ENCODE data around the gene ZNF322. TPM values are rescaled to one million over a fixed set of nuclear protein-coding genes. Genes with fewer than 3 reads are reported as not detected.

Gene ZNF322
- total RNA-seq, 1 donor from 2014 or later = 15.3 TPM

DNA sequence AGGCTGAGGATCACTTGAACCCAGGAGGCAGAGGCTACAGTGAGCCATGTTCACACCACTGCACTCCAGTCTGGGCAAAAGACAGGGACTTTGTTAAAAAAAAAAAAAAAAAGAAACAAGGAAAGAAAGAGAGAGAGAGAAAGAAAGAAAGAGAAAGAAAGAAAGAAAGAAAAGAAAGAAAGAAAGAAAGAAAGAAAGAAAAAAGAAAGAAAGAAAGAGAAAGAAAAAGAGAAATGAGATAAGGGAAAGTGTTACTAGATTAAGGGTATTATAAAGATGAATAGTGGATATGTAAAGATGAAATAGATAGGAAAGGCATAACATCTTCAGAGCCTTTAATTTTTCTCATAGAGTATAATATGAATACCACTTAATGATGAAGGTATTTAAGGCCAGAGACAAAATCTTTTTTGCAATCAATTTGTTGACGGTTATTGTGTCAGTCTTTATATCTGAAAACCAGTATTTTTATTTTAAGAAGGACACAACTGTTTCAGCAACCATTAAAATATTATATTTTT is 36.1 kb downstream of the ZNF322 start:
- no peak for DNase-seq (ENCODE audit: low spot score)
- intact Hi-C loops (cut with DNase I) = no loop called here

- DNase-seq (ENCODE audit: low spot score) = no peak
These were observed 45.6 kb downstream of the ZNF322 start for GRCh38 chr6:26613689-26614683.

DNA sequence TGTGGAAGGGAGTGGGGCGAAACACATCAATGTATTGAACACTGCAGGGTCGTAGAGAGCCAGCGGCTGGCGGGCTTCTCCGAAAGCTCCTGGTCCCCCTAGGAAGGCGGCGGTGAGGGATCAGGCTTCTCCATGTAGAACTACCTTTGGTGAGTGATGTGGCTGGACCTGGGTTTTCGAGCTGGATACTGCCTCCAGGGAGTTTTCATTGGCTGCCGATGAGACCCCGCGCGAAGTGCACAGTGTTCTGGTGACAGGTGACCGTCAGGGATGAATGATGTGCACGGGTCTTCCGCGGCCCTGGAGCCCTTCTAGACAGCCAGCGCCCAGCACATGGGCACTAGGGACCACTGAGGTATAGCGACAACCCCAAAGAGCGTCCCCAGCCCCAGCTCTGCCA is 46.3 kb downstream of the ZNF322 start:
- intact Hi-C loops (cut with DNase I) = no loop called here
- DNase-seq (ENCODE audit: low spot score) = no peak

More at GRCh38 chr6:26613689-26614683, 45.6 kb downstream of the ZNF322 start:
- intact Hi-C loops (cut with DNase I) = no loop called here

DNA sequence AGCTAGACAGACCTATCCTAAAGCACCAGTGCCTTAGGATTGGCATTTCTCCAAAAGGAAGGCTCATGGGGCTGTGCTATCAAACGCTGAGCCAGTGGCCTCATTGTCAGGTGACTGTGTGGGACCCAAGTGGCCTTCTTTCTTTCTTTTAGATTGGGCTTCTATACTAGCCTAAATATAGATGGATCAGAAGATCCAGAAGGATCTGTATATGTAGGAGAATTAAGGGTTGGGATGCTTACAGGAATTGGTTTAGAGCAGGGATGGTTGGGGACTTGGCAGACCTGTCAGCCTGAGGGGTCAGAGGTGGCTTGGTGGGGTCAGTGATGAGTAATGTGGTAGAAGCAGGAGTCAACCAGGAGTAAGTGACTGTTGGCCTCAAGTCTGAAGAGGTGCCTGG is 47.9 kb downstream of the ZNF322 start:
- no peak for DNase-seq (ENCODE audit: low spot score)
- intact Hi-C loops (cut with DNase I) = no loop called here

- intact Hi-C loops (cut with DNase I) = no loop called here
- DNase-seq (ENCODE audit: low spot score) = no peak
These were observed 50.1 kb downstream of the ZNF322 start for GRCh38 chr6:26609463-26609862.

DNA sequence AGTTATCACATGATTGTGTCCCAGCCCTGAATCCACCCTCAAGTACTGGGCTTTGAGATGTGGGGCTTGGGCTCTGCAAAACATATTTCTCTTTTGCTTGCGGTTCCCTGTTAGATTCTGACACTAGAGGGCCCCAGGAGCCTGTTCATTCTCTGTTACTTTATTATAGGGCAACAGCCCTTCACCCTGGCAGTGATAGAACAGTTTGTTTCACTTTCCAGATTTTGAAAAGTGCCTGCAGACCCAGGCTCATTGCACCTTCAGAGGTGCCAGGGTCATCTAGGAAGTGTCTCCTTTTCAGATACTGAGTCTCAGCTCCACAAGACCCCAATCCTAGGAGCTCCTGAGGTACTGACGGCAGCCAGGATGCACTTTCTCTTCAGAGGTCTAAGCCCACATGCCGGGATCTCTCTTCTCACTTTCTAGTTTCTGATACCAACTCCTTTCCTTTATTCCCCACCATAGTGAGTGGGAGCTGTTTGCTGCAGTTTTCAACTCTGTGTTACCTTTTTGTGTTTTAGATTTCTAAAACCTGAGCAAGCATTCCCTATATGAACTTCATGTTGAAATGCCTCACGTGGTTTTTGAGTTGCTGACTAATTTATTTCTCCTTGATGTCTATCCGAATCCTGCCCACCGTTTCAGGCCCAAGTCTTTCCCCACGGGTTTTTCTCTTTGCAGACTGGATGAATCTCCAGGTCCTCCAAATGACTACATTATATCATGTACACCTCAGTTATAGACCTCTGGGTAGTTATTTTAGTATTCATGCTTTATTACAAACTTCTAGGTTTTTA is 51.9 kb downstream of the ZNF322 start:
- intact Hi-C loops (cut with DNase I) = loop anchor here (2.0 kb wide), 1 partner anchor 471 kb away; no protein-coding TSS in a partner anchor
- DNase-seq (ENCODE audit: low spot score) = no peak

- no peak for DNase-seq (ENCODE audit: low spot score)
- intact Hi-C loops (cut with DNase I) = no loop called here
These were observed 54.7 kb downstream of the ZNF322 start for GRCh38 chr6:26604797-26605196.

GRCh38 chr6:26604026-26604425 is 55.5 kb downstream of the ZNF322 start:
- intact Hi-C loops (cut with DNase I) = no loop called here
- DNase-seq (ENCODE audit: low spot score) = no peak

DNA sequence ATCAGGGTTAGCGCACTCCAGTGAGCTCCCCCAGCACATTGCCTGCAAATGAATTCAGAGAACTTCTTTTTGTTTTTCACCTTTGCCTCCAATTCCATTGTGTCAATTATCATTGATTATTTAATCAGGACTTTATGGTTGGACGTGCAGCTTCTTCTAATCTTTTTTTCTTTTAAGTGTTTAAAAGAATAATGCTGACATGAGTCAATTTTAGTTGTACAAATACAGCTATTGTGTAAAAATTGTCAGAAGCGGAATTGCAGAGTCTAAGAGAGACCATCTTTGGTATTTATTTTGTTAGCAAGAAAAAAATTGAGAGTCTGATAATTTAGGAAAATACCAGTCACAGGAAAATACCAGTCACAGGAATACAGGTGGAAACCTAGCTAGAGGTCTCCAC is 57.3 kb downstream of the ZNF322 start:
- no peak for DNase-seq (ENCODE audit: low spot score)
- intact Hi-C loops (cut with DNase I) = no loop called here

- no peak for DNase-seq (ENCODE audit: low spot score)
- intact Hi-C loops (cut with DNase I) = no loop called here
These were observed 58.8 kb downstream of the ZNF322 start for GRCh38 chr6:26600759-26601158.

DNA sequence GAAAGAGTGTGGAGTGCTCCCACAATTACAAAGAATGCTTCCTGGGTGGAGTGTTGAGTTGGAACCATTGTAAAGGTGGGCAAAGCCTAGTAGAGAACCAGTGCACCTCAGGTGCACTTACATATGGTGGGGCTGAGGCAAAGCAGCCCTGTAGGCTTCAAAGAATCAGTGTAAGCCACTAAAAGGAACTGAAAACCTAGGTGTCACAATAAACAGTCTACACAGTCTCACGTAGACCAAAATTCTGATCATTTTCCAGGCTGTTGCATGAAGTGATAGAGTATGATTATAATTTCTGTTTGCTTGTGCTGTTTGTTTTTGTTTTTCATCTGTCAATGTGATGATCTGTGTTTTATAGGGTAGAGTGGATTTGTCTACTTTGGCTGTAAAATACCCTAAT is 60.0 kb downstream of the ZNF322 start:
- intact Hi-C loops (cut with DNase I) = loop anchor here (10.0 kb wide), 2 partner anchors 425 to 1265 kb away; a partner anchor contains a TSS

GRCh38 chr6:26599134-26599533 is 60.4 kb downstream of the ZNF322 start:
- no peak for DNase-seq (ENCODE audit: low spot score)
- intact Hi-C loops (cut with DNase I) = loop anchor here (10.0 kb wide), 2 partner anchors 424 to 1266 kb away; a partner anchor contains a TSS

More for the DNA sequence above, 60.0 kb downstream of the ZNF322 start:
- DNase-seq (ENCODE audit: low spot score) = no peak

DNA sequence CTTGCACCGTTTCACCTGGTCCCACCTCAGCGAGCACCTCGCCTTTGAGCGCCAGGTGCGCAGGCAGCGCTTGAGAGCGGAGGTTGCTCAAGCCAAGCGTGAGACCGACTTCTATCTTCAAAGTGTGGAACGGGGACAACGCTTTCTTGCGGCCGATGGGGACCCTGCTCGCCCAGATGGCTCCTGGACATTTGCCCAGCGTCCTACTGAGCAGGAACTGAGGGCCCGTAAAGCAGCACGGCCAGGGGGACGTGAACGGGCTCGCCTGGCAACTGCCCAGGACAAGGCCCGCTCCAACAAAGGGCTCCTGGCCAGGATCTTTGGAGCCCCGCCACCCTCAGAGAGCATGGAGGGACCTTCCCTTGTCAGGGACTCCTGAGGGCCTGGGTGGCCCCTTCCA is 61.3 kb downstream of the ZNF322 start:
- DNase-seq (ENCODE audit: low spot score) = no peak
- intact Hi-C loops (cut with DNase I) = loop anchor here (10.0 kb wide), 2 partner anchors 423 to 1267 kb away; a partner anchor contains a TSS

- intact Hi-C loops (cut with DNase I) = loop anchor here (2.0 to 10.0 kb wide), 3 partner anchors 77 to 1267 kb away; a partner anchor contains a TSS
- DNase-seq (ENCODE audit: low spot score) = no peak
These were observed 61.7 kb downstream of the ZNF322 start for GRCh38 chr6:26597821-26598220.

GRCh38 chr6:26597389-26597766 is 62.2 kb downstream of the ZNF322 start:
- intact Hi-C loops (cut with DNase I) = loop anchor here (2.0 to 10.0 kb wide), 3 partner anchors 77 to 1267 kb away; a partner anchor contains a TSS

GRCh38 chr6:26596579-26597388 is 62.8 kb downstream of the ZNF322 start, which contains the start of gene ABT1:
Gene ABT1, plus strand, starts transcription at chr6:26596953. Its CDS starts 30 bp downstream, at chr6:26596983.
- DNase-seq (ENCODE audit: low spot score) = peak; percentile 99
- intact Hi-C loops (cut with DNase I) = loop anchor here (2.0 to 10.0 kb wide), 3 partner anchors 76 to 1268 kb away; a partner anchor contains a TSS

More at GRCh38 chr6:26597389-26597766, 62.2 kb downstream of the ZNF322 start:
- DNase-seq (ENCODE audit: low spot score) = no peak

GRCh38 chr6:26595669-26596269 is 63.8 kb downstream of the ZNF322 start:
- DNase-seq (ENCODE audit: low spot score) = peak; percentile 95
- intact Hi-C loops (cut with DNase I) = loop anchor here (1.0 to 10.0 kb wide), 4 partner anchors 75 to 1269 kb away; a partner anchor contains a TSS

Measured in cardiac septum (tissue), 1 donor.